HG03442 (cell line): ENCODE data around the gene FOXF2.
A peak's percentile ranks its signal among the peaks of the same experiment; 100 is the strongest.

Experiments
- ATAC-seq: cut with Tn5 transposase; IDR thresholded peaks from one replicate; pipeline ENCODE4 v1.9.1; 2021; ENCODE audit warnings: mild to moderate bottlenecking, moderate library complexity; ENCODE audit not compliant: unreplicated experiment

Gene FOXF2

DNA sequence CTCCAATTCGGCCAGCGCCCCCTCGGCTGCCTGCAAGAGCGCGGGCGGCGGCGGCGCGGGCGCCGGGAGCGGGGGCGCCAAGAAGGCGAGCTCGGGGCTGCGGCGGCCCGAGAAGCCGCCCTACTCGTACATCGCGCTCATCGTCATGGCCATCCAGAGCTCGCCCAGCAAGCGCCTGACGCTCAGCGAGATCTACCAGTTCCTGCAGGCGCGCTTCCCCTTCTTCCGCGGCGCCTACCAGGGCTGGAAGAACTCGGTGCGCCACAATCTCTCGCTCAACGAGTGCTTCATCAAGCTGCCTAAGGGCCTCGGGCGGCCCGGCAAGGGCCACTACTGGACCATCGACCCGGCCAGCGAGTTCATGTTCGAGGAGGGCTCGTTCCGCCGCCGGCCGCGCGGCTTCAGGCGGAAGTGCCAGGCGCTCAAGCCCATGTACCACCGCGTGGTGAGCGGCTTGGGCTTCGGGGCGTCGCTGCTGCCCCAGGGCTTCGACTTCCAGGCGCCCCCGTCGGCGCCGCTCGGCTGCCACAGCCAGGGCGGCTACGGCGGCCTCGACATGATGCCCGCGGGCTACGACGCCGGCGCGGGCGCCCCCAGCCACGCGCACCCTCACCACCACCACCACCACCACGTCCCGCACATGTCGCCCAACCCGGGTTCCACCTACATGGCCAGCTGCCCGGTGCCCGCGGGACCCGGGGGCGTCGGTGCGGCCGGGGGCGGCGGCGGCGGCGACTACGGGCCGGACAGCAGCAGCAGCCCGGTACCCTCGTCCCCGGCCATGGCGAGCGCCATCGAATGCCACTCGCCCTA is 963 bp downstream of the FOXF2 start:
- ATAC-seq: no peak

DNA sequence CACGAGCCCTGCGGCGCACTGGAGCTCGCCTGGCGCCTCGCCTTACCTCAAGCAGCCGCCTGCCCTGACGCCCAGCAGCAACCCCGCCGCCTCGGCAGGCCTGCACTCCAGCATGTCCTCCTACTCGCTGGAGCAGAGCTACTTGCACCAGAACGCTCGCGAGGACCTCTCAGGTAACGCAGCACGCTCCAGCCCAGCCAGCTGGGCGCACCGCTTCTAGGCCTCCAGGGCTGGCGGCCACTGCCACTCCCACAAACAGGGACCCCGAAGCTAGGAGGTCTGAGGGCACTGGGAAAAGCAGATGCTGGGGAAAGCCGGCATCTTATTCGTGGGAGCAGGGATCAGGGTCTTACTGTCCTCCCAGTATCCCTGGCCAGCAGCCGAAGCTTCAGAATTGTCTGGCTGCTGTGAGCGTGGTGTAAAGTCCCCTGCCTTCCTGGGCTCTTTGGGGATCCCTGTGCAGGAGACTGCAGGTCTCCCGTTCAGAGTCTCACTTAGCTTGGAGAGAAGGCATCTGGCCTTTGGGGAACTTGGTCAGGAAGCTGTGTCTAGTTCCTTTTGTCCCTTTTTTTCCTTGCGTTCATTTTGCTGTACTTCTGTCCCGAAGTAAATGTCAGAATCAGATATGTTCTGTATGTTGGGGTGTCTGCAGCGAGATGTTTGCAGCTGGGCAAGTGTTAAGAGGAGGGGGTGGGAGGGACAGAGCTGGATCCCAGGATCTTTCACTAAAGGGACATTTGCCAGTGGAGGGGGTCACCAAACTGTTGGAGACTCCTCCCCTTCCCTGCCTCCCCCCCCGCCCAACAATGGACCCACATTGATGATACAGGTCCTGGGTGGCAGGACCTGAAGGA is 1.8 kb downstream of the FOXF2 start:
- no peak for ATAC-seq

GRCh38 chr6:1391800-1392309 is 2.5 kb downstream of the FOXF2 start:
- no peak for ATAC-seq

DNA sequence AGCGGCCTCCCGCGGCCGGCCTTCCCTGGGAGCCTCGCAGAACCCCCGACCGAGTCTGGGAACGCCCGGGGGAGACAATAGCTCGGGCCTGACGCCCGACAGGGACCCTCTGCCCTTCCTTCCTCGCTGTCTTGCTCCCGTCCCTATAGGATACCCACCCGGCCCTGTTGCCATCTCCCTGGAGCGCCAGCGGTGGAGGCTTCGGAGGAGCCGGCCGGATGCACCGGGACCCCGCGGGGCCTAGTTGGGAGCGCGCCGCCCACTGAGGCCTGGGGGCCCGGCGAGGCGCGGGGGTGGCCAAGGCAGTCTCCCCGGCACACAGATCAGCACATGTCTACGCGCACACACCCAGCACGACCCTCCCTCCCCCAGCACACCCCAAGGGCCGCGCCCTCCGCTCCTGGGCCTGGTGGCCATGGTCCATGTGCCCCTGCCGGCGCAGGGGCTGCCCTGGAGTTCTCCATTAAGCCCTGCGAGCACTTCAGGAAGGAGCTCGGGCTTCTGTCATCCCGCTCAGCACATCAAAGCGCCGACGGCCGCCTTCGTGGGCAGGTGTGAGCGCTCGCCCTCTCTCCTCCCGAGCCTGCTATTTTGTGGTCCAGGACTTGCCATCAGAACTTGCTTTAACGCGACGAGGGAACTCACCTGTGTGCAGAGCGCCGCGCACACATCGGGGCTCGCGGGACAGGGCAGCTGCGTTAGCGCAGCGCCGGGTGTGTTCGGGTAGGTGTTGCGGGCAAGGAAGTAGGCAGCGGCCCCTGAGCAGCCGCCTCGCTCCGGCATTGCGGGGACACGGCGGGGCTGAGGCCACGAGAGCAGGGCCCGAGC is 3.7 kb downstream of the FOXF2 start:
- ATAC-seq: no peak

DNA sequence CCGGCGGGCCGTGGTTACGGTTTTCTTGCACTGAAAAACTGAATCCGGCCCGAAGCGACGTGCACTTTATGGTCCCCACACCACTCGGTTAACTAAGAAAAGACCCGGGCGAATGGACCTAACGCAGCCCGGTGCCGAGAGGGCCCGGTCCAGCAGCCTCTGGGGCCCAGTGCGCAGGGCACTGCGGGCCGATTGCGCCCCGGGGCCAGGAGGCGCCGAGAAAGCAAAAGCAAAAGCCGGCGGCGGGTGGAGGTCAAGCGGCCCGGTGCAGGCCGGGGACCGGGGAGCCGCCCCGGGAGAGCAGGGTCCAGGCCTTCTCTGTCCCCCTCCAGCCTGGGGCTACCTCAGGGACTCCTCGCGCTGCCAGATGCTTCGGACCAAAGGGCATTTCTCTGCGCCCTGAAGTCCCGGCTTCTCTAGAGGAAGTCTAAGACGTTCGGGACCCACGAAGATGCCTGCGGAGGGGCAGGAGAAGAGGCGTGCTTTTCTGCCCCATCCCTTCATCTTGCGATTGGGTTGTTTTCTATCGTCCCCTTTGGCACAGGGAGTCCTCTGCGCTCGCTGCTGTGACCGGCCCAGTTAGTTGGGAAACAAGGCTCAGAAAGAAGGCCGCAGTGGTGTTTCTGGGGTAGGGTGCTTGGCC is 4.4 kb downstream of the FOXF2 start:
- ATAC-seq: no peak

GRCh38 chr6:1394514-1395463 is 5.4 kb downstream of the FOXF2 start:
- no peak for ATAC-seq

- ATAC-seq: no peak
These were observed 6.1 kb downstream of the FOXF2 start for GRCh38 chr6:1395506-1395905.

DNA sequence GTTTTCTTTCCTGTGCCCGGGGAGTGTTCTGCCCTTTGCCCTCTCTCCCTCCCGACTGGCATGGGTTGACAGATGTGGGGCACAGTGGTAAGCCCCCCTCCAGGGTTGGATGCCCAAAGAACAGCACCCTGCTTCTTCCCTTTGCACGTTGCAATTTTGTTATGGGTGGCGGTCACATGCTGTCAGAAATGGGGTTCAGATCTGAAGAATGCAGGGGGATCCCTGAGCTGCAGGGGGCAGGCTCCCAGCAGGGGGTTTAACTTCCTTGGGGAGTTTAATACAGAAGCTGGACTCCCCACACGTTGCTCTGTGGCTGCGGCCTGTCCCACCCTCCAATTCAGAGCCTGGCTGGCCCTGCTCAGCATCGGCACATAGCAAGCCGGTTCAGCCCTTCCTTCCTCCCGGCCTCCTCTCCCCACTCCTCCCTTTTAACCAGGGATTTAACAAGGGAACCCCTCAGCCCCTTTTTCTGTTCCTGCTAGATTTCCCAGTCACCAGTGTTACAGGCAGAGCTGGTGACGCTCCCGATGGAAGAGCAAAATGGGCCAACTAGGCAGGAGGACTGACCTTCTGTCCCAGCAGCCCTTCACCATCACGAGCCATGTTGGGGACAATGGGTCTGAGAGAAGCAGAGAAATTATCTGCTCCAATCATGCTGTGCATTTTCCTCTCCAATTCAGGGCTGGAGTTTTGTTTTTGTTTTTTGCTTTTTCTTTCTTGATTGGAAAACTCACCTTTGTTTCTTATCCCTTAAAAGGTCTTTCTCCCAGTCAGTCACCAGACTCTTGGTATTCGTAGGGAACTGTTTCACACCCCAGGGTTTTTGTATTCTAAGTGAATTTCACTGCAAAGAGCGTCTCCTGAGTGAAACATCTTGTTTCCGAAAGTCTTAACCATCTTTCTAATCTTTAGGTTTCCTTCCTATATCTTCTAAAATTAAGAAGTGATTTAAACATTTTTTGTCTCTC is 6.8 kb downstream of the FOXF2 start:
- ATAC-seq: no peak

GRCh38 chr6:1396952-1397868 is 7.8 kb downstream of the FOXF2 start:
- peak; percentile 64 for ATAC-seq

- no peak for ATAC-seq
These were observed 9.9 kb downstream of the FOXF2 start for GRCh38 chr6:1399085-1399780.

GRCh38 chr6:1400126-1400850 is 10.9 kb downstream of the FOXF2 start:
- ATAC-seq: no peak

DNA sequence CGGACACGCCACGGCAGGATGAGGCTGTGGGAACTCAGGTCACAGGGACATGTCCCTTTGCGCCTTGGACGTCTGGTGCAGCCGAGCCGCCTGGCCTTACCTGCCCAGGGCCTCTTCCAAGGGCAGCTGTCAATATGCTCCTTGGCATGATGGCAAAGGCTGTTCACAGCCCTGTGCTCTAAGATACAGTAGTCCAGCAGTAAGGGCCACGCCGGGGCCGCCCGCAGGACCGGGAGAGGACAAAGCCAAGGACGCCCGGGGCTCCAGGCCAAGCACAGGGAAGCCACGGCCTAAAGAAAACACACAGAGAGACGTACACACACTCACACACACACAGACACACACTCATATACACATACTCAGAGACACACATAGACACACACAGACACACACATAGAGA is 13.0 kb downstream of the FOXF2 start:
- ATAC-seq: no peak

- ATAC-seq: no peak
These were observed 13.5 kb downstream of the FOXF2 start for GRCh38 chr6:1402868-1403267.

- ATAC-seq: no peak
These were observed 14.7 kb downstream of the FOXF2 start for GRCh38 chr6:1403851-1404712.

DNA sequence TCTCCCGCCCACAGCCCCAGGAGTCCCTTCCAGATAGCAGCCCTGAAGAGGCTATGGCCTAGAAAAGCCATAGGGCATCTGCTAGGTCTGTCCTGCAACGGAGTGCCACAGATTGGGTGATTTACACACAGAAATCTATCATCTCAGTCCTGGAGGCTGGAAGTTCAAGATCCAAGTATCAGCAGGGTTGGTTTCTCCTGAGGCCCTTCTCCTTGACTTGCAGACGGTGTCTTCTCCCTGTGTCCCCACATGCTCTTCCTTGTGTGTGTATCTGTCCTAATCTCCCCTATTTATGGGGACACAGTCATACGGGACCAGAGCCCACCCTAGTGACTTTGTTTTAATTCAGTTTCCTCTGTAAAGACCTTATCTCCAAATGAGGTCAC is 15.3 kb downstream of the FOXF2 start:
- no peak for ATAC-seq
